Activated CD4-positive, alpha-beta T cell treated with anti-CD3 and anti-CD28 coated beads for 4 hours (primary cell): ENCODE data around the gene CTBP2.

ENCODE experiments used
- DNase-seq, 2 donors: peaks; one replicate each; pipeline ENCODE4 v3.0.0-alpha.2; 2020

The CTBP2 gene

DNA sequence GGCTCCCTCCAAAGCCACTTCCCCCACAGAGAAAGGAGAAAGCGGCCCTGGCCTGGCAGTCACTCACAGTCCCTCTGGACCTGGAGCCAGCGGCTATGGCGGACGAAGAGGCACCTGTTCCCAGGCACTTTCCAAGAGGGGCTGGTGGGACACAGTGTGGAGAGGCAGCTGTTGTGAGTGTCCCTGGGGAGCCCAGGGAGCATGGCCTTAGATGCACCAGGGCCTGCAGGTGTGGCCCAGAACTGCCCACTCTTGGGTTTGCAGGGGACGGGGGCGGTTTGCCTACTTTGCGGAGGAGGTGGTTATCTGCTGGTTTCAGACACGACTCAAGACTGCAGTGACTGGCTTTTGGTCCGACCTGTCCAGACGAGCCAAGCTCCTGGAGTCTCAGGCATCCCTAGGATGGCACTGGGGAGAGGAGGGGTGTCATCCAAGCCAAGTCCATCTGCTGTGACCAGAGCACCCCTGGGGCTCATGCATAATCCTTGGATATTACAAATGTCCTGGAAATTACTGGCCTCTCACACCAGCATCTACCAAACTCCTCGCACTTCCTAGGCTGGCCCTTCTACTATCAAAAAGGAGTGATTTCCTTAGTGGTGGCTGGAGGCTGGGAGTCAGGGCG, 18.4 kb downstream of the CTBP2 start:
- no peak for DNase-seq

DNA sequence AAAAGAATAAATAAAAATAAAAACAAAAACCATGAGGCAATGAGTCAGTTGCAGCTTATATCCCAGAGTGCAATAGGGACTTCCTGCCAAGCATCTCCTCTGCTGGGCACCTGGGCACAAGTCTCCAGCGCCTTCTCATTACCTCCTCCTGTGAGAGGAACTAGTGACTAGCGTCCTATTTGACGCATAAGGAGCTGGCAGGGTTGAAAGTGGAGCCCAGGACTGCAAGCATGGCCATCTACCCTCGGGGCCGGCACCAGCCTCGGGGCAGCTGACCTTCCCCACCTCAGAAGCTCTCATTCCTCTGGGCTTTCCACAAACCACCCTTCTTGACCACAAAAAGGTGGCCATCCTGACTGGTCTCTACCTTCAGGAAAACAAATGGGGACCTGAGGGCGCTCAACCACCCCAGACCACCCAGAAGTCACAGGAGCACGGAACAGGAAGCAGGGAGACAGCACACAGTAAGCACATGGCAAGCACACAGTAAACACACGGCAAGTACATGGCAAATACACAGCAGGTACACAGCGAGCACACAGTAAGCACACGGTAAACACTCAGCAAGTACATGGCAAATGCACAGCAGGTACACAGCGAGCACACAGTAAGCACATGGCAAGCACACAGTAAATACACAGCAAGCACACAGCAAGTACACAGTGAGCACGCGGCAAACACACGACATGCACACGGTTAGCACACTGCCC, 19.1 kb downstream of the CTBP2 start:
- DNase-seq = no peak

DNA sequence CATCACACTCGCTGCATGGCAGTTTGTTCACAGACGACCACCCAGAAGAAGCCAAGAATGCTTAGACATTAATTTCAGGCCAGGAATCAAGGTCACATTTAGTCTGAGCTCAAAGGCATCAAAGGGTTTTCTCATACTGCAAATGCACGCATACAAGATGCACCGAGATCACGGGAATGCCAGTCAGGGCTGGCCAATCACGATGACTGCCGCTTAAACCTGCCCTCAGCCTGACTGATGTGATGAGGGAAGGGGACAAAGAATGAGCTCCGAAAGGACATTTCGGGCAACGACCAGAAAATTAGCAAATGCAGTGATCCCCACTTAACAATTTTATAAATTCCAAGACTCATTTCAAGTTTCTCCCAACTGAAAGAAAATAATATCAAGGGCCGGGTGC, 20.2 kb downstream of the CTBP2 start:
- DNase-seq = no peak

DNA sequence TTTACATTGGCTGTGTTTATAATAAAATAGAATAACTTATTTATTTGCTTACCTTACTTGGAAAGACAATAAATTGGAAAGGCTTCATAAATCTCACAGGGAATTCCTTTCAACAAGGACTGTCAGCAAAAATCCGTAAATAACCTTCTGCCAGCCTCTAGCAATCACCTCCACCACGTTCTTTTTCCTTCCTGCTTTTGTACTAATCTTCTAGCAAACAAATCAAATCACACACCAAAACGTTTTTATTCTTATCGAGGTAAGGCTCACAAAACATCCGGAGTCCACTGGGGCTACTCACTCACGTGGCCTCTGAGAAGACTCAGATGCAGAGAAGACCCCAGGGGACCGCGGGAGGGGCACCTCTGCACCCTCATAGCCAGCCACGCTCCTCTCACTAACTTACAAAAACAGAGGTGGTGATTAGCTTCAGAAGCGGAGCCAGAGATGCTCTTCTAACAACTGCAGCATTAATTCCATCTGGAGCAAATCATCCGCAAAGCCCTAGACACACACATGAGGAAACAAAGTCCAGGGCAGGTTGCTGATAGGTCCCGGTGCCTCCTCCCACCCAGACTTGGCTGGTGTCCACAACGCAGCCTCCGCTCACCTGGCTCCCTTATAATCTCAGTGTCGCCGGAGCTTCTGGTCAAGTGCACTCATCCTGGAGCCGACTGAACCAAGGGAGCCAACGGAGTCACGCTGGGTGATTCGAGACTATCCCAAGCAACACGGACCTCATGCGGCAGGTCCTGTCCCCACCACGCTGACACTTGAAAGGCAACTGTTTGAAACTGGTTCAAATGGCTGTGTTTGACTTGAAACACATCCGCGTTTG, 22.5 kb downstream of the CTBP2 start:
- DNase-seq = no peak

DNA sequence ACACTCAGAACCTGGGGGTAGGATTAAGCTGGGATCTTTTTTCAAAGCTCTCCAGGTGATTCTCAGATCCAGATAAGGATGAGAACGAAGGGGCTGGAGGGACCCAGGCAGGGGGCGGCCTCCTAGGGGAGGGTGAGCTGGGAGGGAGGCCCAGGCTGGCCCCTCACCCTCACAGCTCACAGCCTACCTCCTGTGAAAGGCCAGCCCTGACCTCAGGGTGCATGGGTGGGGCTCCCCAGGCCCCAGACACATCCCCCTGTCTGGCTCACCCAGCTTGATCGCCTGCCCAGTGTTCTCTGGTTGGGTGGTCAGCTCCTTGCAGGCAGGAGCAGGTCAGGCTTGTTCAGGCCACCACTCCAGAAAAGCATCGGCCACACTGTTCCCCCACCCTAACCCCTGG, 24.3 kb downstream of the CTBP2 start:
- DNase-seq = no peak

DNA sequence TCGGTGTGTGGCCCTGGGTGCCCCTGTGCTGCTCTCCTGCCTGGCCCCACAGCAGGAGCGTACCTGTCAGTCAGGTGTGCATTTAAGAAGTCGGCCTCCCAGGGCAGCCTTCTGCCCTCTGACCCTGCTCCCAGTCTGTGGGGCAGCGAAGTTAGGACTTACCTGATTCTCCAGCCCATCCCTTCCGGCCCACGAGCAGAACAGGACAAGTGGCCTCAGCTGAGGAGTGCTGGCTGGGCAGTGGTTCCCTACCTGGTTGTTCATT, 24.7 kb downstream of the CTBP2 start:
- no peak for DNase-seq

DNA sequence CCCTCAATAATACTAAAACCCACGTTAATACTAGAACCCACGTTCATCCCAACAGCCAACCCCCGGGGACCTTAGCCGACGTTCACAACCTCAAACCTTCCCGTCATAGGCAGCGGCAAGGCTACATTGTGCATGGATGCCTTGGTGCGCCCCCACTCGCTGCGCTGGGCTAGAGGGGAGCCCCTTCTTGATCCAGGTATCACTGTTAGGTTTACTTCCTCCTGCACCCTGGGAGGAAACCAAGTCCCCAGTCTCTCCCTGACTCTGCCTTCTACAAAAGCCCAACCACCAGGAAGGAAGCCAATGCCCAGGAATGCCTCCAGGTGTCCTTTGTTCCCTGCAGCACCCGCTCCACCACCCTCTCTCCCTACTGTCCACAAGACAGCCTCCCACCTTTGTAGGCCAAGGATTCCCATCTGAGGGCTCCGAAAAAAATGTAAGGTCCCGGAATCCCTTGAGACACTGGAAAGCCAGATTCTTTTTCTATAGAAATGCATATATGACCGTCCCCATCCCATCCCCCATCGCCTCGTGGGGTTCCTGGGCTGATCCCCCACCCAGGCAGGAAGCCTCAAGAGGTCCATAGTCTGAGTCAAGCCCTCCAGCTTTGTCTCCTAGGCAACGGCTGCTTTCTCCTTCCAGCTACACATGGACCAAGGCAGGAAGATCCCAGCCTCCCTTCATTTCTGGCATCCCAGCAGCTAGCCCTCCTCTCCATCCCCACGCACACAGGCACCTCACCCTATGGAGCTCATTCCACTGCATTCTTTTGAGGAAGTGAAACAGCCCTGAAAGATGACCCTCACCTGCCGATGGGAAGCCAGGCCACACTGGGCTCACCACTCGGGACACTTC, 25.2 kb downstream of the CTBP2 start:
- no peak for DNase-seq

DNA sequence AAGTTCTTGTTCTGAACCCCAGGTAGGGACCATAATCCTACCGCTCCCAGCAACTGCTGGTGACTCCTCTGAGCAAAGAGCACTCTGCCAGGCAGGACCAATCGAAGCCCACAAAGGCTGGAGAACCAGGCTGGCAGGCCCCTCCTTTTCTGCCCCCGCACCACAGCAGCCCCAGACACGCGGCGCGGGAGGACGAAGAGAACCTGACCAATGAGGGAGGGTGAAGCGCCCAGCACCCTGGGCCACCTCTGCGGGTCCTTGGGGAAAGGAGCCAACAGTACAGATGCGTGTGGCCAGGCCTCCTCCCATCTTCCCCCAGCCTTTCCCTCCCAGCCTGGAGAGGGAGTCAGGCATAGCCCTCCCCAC, 25.9 kb downstream of the CTBP2 start:
- no peak for DNase-seq

DNA sequence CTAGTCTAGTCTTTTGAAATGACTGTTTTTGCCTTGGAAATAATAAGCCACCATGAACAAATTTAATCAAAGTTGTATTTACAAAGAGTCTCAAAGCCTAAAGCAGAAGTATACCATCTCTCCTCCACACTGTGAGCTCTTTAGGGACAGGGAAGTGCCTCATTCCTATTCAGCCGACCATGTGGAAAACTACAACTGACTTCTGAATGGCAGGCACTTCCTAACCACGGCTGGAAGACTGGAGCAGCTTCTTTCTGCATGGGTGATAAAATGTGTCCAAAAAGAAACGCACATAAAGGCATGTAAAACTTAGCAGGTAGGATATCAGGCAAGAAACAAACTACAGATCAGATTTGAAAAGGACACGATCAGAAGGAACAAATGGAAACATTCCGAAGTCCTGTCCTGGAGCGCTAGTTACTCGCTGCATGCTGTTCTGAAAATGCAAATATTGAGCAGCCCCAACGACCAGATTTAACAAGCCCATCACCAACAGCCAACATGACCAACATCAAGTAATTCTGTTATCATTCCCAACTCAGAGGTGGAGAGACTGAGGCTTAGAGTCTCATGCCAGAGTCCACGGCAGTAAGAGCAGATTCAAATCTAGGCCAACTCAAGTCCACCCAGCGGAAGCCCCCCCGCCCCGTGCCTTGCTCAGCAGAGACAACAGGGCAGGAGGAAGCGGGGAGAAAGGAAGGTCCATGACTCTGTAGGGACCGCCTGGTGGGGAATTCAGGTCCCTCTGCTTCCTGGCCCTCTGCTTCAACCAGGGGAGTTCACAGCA, 26.5 kb downstream of the CTBP2 start:
- no peak for DNase-seq

DNA sequence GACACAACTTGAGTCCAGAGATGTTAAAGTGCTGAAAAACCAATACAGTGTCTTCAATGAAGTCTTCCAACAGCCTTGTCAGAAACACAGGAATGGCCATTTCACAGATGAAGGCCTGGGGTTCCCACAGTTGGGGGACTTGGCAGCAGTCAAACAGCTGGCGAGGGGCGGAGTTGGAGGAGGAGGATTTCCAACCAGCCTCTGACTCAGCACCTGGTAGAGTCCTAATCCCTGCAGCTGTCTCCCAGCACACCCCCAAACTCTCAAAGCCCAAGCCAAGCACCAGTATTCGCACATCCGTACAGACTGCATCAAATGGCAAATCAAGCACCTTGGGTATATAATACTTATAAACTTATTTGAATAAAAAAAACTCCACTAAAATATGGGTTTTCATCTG, 28.0 kb downstream of the CTBP2 start:
- no peak for DNase-seq

DNA sequence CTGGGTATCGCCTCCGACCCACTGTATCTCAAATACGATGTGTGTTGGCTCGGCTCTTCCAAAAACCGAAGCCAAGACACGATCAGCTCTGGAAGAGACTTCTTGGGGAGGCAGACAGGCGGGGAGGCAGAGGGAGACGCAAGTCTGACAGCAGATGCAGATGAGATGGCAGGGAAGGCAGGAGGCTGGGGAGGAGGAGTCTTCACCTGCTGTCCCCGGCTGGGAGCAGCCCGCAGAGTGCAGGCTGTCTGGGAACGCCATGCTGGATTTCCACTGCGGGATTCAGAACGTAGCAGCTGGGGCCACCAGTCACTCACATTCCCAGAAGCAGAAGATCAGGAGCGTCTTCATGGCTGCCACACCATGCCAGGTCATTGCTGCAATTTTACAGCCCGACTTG, 29.4 kb downstream of the CTBP2 start:
- no peak for DNase-seq

DNA sequence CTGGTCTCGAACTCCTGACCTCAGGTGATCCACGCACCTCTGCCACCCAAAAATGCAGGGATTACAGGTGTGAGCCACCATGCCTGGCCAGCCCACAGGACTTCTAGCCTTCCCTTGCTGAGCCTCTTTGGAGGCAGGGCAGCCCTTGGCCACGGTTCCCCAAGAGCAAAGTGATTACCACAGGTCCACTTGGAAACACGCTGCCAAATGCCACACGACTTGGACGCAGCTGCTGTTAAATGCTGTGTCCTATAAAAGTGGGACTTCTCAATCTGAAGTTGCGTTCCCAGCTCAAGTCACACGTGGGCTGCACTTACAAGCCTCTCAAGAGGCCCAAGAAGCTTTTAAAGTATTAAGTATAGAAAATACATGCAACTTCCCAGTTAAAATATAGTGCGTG, 30.1 kb downstream of the CTBP2 start:
- DNase-seq = no peak

DNA sequence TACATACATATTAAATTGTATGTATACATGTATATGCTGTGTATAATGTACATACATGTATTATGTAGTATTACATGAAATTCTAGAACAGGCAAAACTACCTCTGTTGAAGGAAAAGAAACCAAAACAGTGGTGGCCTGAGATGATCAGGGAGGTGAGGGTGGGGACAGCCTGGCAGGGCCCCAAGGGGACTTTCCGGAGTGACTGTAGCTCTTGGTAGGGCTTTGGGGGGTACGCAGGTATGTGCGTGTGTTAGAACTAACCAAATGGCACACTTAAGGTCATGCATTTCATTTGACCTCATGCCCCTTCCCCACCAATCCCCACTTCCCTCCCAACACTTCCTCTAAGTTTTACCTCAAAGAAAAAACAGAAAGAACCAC, 31.3 kb downstream of the CTBP2 start:
- DNase-seq = no peak

DNA sequence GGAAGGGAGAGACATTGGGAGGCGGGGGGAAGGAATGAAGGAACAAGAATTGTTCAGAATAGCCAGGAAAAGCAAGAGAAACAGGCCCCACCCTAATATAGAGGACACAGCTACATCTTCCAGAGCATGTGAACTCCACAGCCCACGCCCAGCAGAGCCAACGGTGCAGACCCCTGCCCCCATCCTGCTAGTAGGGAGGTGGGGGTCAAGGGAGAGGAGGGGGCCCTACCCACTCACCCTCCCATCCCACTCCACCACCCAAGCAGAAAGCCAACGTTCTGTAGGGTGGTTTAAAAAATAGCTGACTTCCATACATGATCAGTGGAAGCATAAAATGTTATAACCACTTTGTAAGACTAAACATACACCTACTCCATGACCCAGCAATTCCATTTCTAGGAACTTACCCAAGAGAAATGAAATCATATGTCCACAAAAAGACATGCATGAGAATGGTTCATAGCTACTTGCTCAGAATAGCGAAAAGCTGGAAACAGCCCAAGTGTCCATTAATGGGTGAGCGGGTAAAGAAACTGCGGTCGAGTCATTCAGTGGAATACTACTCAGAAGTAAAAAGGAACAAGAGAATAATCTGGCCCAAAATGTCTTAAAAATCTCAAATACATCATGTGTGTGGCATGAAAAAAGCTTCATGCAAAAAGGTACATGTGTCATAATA, 31.8 kb downstream of the CTBP2 start:
- DNase-seq = no peak

DNA sequence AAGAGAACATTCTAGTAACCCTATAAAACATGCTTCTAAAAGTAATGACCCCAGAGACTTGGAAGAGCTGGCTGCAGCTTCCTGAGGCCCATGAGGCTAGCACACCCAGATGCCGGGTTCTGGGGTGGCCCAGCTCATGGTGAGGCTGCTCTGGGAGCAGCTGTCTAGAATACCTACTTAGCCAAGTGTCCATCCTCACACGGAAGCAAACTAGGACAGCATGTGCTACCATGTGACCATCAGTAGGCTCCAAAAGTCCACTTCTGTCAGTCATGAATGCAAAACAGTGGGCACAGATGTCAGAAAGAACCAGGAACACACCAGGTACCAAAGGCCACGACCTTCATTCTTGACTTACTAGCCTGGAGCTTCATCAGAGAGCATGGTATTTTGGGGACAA, 32.4 kb downstream of the CTBP2 start:
- DNase-seq = no peak

DNA sequence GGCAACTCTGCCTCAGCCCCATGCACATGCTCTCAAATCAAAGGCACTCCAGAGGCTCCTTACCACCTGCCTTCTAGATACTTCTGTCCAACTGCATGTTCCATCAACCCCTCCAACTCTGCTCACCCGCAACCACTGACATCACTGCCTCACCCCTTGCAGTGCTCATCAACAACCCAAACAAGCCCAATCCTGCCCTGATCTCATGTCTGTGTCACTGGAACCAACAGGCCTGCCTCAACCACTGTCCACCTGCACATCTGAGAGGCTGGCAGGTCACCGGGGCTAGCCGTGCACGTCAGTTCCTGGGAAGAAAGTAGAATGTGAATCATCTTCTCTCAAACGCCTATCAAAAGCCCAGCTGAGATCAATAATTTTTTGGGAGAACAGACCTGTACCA, 33.3 kb downstream of the CTBP2 start:
- no peak for DNase-seq

DNA sequence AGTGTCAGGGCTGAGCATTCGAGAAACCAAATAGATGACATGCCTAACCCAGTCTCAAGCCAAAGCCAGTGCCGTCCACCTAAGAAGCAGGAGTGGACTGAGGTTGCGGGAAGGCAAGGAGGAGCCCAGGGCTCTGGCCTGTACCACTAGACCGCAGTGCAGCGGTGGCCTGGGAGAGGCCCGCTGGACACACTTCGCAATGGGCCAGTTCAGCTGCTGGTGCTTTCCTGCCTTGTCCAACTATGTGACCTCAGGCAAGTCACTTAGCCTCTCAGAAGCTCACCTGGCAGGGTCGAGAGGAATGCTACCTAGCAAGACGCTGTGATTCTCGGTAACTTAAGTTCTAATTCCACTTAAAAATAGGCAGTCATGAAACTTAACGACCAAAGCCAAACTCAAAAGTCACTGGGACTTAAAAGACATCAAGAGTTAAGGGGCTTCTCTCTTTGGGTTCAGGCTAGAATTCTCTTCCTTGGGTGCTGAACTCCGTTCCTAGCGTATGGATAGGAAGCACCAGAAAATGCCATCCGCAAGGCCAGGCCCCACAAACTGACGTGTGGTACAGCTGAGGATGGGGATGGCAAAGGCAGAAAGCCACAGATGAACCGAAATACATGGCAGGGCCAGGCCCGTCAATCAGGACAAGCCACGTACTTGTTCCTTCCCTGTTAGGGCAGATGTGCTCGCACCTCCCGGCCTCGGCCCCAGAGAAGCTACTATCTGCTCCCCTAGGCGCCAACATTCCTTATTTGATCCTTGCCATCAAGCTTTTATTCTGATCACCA, 34.2 kb downstream of the CTBP2 start:
- DNase-seq = no peak

DNA sequence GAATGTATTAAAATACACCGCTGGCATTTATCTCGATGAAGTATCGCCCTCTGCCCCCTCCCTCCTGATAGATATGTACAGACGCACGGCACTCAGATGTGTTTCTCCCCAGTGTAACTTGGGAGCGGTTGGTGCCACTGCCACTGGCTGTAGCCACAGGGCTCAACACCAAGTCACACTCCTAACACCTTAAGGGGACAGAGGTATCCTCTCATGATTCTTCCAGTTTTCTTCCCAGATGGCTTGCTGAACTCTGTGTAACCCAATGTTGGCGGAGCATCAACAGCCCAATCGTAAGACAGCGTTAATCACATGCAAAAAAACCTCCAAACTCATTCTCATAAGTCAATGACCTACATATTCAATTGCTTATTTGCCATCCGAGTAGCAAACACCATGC, 35.5 kb downstream of the CTBP2 start:
- no peak for DNase-seq

DNA sequence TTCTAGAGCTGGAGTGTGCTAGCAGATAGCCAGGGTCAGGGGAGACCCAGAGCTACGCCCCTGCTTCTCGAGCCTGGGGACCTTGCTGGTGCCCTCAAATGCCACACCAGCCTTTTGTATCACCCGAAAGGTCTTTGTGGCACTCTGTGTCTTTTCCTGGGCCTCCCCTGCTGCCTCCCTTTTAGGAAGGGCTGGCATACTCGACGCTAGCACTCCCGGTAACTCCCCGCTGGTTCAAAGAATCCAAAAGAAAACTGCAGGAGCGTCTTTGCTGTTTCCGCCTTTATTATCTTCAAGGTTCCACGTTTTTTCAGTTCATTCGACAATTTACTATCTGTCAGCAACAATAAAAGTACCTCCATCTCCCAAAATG, 36.3 kb downstream of the CTBP2 start:
- DNase-seq = no peak

DNA sequence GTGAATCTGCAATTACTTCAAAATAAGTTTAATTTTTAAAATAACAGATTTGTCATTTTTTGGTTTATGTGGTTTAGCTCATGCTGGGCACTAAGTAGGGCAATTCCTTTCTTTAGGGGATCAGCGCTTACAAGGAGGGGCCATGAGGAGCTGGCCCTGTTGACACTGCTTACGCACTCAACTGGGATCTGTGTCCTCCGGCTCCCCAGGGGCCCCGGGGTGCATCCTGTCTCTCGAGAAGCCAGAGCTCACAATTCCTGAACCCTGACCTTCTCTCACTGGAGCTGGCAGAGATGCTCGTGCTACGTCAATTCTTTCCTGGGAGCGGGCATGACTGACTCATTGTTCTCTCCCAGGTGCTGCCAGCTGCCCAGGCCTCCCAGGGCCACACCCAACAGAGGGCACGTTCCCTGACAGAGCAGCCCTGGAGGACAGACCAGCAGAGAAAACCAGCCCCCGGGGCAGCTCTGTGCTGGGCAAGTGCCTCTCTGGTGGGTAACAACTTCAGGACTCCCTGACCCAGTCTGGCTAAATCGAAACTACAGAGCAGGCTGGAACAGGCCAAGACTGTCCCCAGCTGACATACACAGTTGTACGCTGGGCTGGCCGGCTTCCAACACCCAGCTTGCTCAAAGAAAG, 36.8 kb downstream of the CTBP2 start:
- DNase-seq = no peak

DNA sequence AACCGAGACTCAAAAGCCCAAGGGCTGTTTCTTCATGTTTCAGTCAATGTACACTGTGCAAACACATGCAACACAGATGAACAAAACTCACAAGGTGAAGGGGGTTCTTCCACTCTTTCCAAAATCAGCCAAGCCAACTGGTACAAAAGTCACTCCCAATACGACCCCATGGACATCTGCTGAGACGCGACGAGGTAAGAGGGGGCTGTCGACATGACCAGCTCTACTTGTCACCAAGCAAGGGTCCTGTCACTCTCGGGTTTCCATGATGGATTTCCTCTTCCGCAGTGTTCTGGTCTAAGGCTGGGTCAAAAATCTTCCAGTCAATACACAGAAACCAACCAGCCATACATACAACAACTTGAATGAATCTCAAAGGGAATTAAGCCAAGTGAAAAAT, 37.8 kb downstream of the CTBP2 start:
- DNase-seq = no peak
